Thyroid gland (tissue), 4 donors: ENCODE results near the gene MYH14.

Experiments used
- CTCF ChIP-seq, 6 experiments: fragments of 200-600 bp in 3 of 6; fragments of 450-650 bp in 3 of 6; sonication (generic) in 3 of 6; IDR thresholded peaks; one replicate each; pipeline ENCODE4 v1.5.1; 2016 to 2019; ENCODE audit warnings: antibody characterized with exemption in 6 of 6, mild to moderate bottlenecking in 2 of 6, inconsistent platforms in 1 of 6, moderate library complexity in 1 of 6
- POLR2A ChIP-seq, 2 donors: fragments of 450-650 bp; IDR thresholded peaks; one replicate each; pipeline ENCODE4 v1.6.1; 2017; ENCODE audit warnings: antibody characterized with exemption in 2 of 2, mild to moderate bottlenecking in 2 of 2, moderate library complexity in 1 of 2

- TF ChIP-seq CTCF (IDR thresholded peaks at IDR 0.05) (no peak), POLR2A (IDR thresholded peaks at IDR 0.05) (no peak)
Observed at GRCh38 chr19:50313812-50314536, 110.6 kb downstream of the MYH14 start.
